ENCODE results near the gene CCDC69. TPM values are rescaled to one million over a fixed set of nuclear protein-coding genes. Genes with fewer than 3 reads are reported as not detected.

The CCDC69 gene
- polyA plus RNA-seq, 2 donors: 24.2 to 32.4 TPM

GRCh38 chr5:151227918-151228447 lies 4.1 kb upstream of the CCDC69 start:
- Histone ChIP-seq H3K4me3 (ENCODE audit: low read depth in 1 of 2, low read length in 2 of 2) (no peak overlapping the region), H3K36me3 (ENCODE audit: control insufficient read depth in 2 of 2, insufficient read depth in 2 of 2, low read length in 1 of 2) (no peaks in the 10 kb centered on the region), H3K9me3 (ENCODE audit: control insufficient read depth in 2 of 2, insufficient read depth in 1 of 2, low read depth in 1 of 2, low read length in 1 of 2) (no peaks in the 10 kb centered on the region), H3K27me3 (ENCODE audit: control insufficient read depth in 1 of 2, insufficient read depth in 2 of 2, low read length in 2 of 2) (no peaks in the 10 kb centered on the region), H3K4me1 (ENCODE audit: control insufficient read depth in 2 of 2, insufficient read depth in 2 of 2, low read length in 1 of 2) (peaks cover 0 to 4% of the 10 kb centered on the region in 2 donors), H3K27ac (ENCODE audit: low read depth in 2 of 2, low read length in 1 of 2) (no peak overlapping the region)
- 91 to 95% methylated on average over 6 of the region's 6 CpGs for WGBS, 2 donors

DNA sequence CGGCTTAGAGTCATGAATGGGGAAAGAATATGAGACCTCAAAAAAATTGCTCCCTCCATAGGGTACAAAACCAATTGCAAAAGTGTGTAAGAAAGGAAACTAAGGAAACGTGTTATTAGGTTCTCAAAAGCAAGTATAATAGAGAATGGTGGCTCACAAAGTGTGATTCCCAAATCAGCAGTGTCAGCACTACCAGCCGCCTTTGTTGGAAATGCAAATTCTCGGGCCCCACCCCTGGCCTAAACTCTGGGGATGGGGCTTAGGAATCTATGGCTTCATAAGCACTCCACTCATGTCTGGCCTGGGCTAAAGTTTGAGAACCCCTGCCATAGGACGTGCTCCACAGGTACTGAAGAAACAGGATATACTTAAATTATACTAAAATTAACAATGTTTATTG lies 1.6 kb upstream of the CCDC69 start:
- Histone ChIP-seq H3K4me3 (ENCODE audit: low read depth in 1 of 2, low read length in 2 of 2) (no peak overlapping the region), H3K27ac (ENCODE audit: low read depth in 2 of 2, low read length in 1 of 2) (no peak overlapping the region), H3K9me3 (ENCODE audit: control insufficient read depth in 2 of 2, insufficient read depth in 1 of 2, low read depth in 1 of 2, low read length in 1 of 2) (no peaks in the 10 kb centered on the region), H3K27me3 (ENCODE audit: control insufficient read depth in 1 of 2, insufficient read depth in 2 of 2, low read length in 2 of 2) (no peaks in the 10 kb centered on the region), H3K4me1 (ENCODE audit: control insufficient read depth in 2 of 2, insufficient read depth in 2 of 2, low read length in 1 of 2) (peaks cover 4 to 14% of the 10 kb centered on the region in 2 donors), H3K36me3 (ENCODE audit: control insufficient read depth in 2 of 2, insufficient read depth in 2 of 2, low read length in 1 of 2) (no peaks in the 10 kb centered on the region)
- WGBS, 2 donors: 81 to 83% methylated on average over 5 of the region's 5 CpGs

DNA sequence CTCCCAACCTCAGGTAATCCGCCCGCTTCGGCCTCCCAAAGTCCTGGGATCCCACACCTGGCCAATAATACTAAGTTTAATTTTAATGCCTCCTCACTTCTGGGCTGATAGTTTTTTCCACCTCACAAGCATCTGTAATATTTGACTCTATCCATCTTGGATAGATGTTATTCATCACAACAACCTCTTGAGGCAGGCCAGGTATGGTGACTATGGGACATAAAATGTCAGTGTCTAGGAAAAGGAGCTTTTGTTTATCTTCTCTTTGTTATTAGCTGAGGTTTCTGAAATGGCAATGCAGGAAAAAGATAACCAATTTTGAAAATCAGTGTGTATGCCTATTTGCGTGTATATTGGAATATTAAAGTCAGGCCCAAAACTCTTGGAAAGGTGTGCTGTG lies 1.2 kb upstream of the CCDC69 start:
- H3K4me1 ChIP-seq (ENCODE audit: control insufficient read depth in 2 of 2, insufficient read depth in 2 of 2, low read length in 1 of 2): peaks cover 4 to 15% of the 10 kb centered on the region in 2 donors
- WGBS, 2 donors: 98% methylated on average over 4 of the region's 4 CpGs
- no peak overlapping the region for H3K4me3 ChIP-seq (ENCODE audit: low read depth in 1 of 2, low read length in 2 of 2)
- H3K27ac ChIP-seq (ENCODE audit: low read depth in 2 of 2, low read length in 1 of 2): no peak overlapping the region
- no peaks in the 10 kb centered on the region for H3K27me3 ChIP-seq (ENCODE audit: control insufficient read depth in 1 of 2, insufficient read depth in 2 of 2, low read length in 2 of 2)
- H3K36me3 ChIP-seq (ENCODE audit: control insufficient read depth in 2 of 2, insufficient read depth in 2 of 2, low read length in 1 of 2): no peaks in the 10 kb centered on the region
- no peaks in the 10 kb centered on the region for H3K9me3 ChIP-seq (ENCODE audit: control insufficient read depth in 2 of 2, insufficient read depth in 1 of 2, low read depth in 1 of 2, low read length in 1 of 2)

GRCh38 chr5:151224372-151224771 lies 480 bp upstream of the CCDC69 start:
- H3K27me3 ChIP-seq (ENCODE audit: control insufficient read depth in 1 of 2, insufficient read depth in 2 of 2, low read length in 2 of 2): no peaks in the 10 kb centered on the region
- H3K4me3 ChIP-seq (ENCODE audit: low read depth in 1 of 2, low read length in 2 of 2): peak overlapping the region in 1 of 2 donors; percentile 92
- no peaks in the 10 kb centered on the region for H3K9me3 ChIP-seq (ENCODE audit: control insufficient read depth in 2 of 2, insufficient read depth in 1 of 2, low read depth in 1 of 2, low read length in 1 of 2)
- peak overlapping the region; percentile 58 to 86 for H3K27ac ChIP-seq (ENCODE audit: low read depth in 2 of 2, low read length in 1 of 2)
- no peaks in the 10 kb centered on the region for H3K36me3 ChIP-seq (ENCODE audit: control insufficient read depth in 2 of 2, insufficient read depth in 2 of 2, low read length in 1 of 2)
- H3K4me1 ChIP-seq (ENCODE audit: control insufficient read depth in 2 of 2, insufficient read depth in 2 of 2, low read length in 1 of 2): peaks cover 4 to 18% of the 10 kb centered on the region in 2 donors
- WGBS, 2 donors: 84 to 85% methylated on average over 6 of the region's 6 CpGs

GRCh38 chr5:151222790-151223446 lies 974 bp downstream of the CCDC69 start:
- Histone ChIP-seq H3K4me3 (ENCODE audit: low read depth in 1 of 2, low read length in 2 of 2) (peak overlapping the region; percentile 77 to 92), H3K4me1 (ENCODE audit: control insufficient read depth in 2 of 2, insufficient read depth in 2 of 2, low read length in 1 of 2) (peaks cover 9 to 22% of the 10 kb centered on the region in 2 donors), H3K27ac (ENCODE audit: low read depth in 2 of 2, low read length in 1 of 2) (peak overlapping the region; percentile 86 to 91), H3K36me3 (ENCODE audit: control insufficient read depth in 2 of 2, insufficient read depth in 2 of 2, low read length in 1 of 2) (no peaks in the 10 kb centered on the region), H3K9me3 (ENCODE audit: control insufficient read depth in 2 of 2, insufficient read depth in 1 of 2, low read depth in 1 of 2, low read length in 1 of 2) (no peaks in the 10 kb centered on the region), H3K27me3 (ENCODE audit: control insufficient read depth in 1 of 2, insufficient read depth in 2 of 2, low read length in 2 of 2) (no peaks in the 10 kb centered on the region)
- 19 to 21% methylated on average over 4 of the region's 4 CpGs for WGBS, 2 donors

DNA sequence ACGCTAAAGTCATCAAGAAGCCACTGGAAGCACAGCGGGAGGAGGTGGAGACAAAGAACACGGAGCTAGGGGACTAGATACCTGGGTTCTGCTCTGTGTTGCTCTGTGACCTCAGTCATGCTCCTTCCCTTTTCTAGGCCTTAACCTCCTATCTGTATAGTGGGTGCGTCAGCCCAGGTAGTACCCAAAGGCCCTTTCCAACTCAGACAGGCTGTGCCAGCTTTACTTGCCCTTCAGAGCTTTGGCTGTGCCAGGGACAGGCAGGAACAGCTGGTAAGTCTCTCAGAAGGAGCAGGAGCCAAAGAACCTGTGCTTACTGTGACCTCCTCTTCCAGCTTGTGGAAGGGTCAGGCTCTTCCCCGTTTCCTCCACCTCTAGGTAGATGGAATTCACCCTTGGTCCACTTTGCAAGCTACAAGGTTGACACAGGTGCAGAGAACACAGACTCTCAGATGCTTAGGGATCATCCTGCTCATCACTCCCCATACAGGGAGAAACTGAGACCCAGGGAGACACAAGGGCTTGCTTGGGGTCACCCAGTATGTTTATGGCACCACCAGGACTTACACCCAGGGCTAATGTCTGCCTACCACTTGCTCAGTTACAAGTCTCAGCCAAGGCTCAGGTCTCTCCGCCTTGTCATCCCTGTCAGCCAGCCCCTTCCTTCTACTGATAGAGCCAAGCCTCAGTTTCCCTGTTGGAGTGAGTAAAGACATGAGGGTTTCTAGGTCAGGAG lies 1.7 kb downstream of the CCDC69 start:
- H3K36me3 ChIP-seq (ENCODE audit: control insufficient read depth in 2 of 2, insufficient read depth in 2 of 2, low read length in 1 of 2): no peaks in the 10 kb centered on the region
- no peaks in the 10 kb centered on the region for H3K9me3 ChIP-seq (ENCODE audit: control insufficient read depth in 2 of 2, insufficient read depth in 1 of 2, low read depth in 1 of 2, low read length in 1 of 2)
- 73 to 79% methylated on average over 6 of the region's 6 CpGs for WGBS, 2 donors
- H3K27me3 ChIP-seq (ENCODE audit: control insufficient read depth in 1 of 2, insufficient read depth in 2 of 2, low read length in 2 of 2): no peaks in the 10 kb centered on the region
- peaks cover 9 to 25% of the 10 kb centered on the region in 2 donors for H3K4me1 ChIP-seq (ENCODE audit: control insufficient read depth in 2 of 2, insufficient read depth in 2 of 2, low read length in 1 of 2)
- peak overlapping the region; percentile 77 to 92 for H3K4me3 ChIP-seq (ENCODE audit: low read depth in 1 of 2, low read length in 2 of 2)
- H3K27ac ChIP-seq (ENCODE audit: low read depth in 2 of 2, low read length in 1 of 2): peak overlapping the region; percentile 86 to 91

- peak overlapping the region in 1 of 2 donors; percentile 92 for H3K4me3 ChIP-seq (ENCODE audit: low read depth in 1 of 2, low read length in 2 of 2)
- H3K9me3 ChIP-seq (ENCODE audit: control insufficient read depth in 2 of 2, insufficient read depth in 1 of 2, low read depth in 1 of 2, low read length in 1 of 2): no peaks in the 10 kb centered on the region
- no peaks in the 10 kb centered on the region for H3K27me3 ChIP-seq (ENCODE audit: control insufficient read depth in 1 of 2, insufficient read depth in 2 of 2, low read length in 2 of 2)
- peak overlapping the region; percentile 86 to 91 for H3K27ac ChIP-seq (ENCODE audit: low read depth in 2 of 2, low read length in 1 of 2)
- peaks cover 9 to 26% of the 10 kb centered on the region in 2 donors for H3K4me1 ChIP-seq (ENCODE audit: control insufficient read depth in 2 of 2, insufficient read depth in 2 of 2, low read length in 1 of 2)
- no peaks in the 10 kb centered on the region for H3K36me3 ChIP-seq (ENCODE audit: control insufficient read depth in 2 of 2, insufficient read depth in 2 of 2, low read length in 1 of 2)
- 56 to 69% methylated on average over 3 of the region's 3 CpGs for WGBS, 2 donors
Observed at GRCh38 chr5:151221574-151221973, 2.3 kb downstream of the CCDC69 start.

DNA sequence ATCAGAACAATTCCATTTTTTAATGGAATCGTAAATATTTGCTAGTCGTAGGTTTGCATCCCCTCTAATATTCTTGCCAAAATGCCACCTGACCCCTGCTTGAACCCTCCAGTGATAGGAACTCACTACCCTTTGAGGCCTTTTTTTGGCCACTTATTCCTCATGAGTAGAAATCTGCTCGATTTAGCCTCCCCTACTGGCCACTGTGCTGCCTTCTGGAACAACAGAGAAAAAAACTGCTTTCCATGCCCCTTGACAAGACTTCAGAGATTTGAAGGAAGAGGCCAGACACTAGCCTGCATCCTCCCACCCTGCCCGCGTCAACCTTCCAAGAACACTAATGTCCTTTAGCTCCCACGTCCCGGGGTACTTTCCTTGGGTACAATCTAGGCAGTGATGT lies 4.1 kb downstream of the CCDC69 start:
- Histone ChIP-seq H3K4me3 (ENCODE audit: low read depth in 1 of 2, low read length in 2 of 2) (no peak overlapping the region), H3K4me1 (ENCODE audit: control insufficient read depth in 2 of 2, insufficient read depth in 2 of 2, low read length in 1 of 2) (peaks cover 9 to 35% of the 10 kb centered on the region in 2 donors), H3K27ac (ENCODE audit: low read depth in 2 of 2, low read length in 1 of 2) (no peak overlapping the region), H3K27me3 (ENCODE audit: control insufficient read depth in 1 of 2, insufficient read depth in 2 of 2, low read length in 2 of 2) (no peaks in the 10 kb centered on the region), H3K36me3 (ENCODE audit: control insufficient read depth in 2 of 2, insufficient read depth in 2 of 2, low read length in 1 of 2) (no peaks in the 10 kb centered on the region), H3K9me3 (ENCODE audit: control insufficient read depth in 2 of 2, insufficient read depth in 1 of 2, low read depth in 1 of 2, low read length in 1 of 2) (no peaks in the 10 kb centered on the region)
- 75 to 76% methylated on average over 7 of the region's 7 CpGs for WGBS, 2 donors

DNA sequence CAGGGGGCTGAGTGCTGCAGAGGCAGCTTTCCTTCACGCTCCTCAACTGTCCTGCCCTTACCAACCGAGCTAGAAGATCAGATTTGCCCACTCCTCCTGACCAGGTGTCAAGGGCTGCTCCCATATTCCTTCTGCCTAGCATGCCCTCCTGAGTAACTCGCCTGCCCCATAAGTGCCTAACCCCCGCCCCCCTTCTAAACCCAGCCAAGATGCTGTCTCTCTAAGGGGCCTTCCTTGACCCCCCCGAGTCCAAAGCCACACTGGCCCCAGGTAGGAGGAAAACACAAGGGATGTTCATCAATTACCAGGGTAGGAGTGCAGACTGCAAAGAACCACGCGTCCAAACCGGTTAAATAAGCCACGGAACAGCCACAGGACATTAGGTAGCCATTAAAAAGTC lies 4.8 kb downstream of the CCDC69 start:
- H3K4me1 ChIP-seq (ENCODE audit: control insufficient read depth in 2 of 2, insufficient read depth in 2 of 2, low read length in 1 of 2): peaks cover 9 to 38% of the 10 kb centered on the region in 2 donors
- H3K27me3 ChIP-seq (ENCODE audit: control insufficient read depth in 1 of 2, insufficient read depth in 2 of 2, low read length in 2 of 2): no peaks in the 10 kb centered on the region
- H3K27ac ChIP-seq (ENCODE audit: low read depth in 2 of 2, low read length in 1 of 2): no peak overlapping the region
- 91 to 92% methylated on average over 9 of the region's 9 CpGs for WGBS, 2 donors
- no peak overlapping the region for H3K4me3 ChIP-seq (ENCODE audit: low read depth in 1 of 2, low read length in 2 of 2)
- H3K9me3 ChIP-seq (ENCODE audit: control insufficient read depth in 2 of 2, insufficient read depth in 1 of 2, low read depth in 1 of 2, low read length in 1 of 2): no peaks in the 10 kb centered on the region
- H3K36me3 ChIP-seq (ENCODE audit: control insufficient read depth in 2 of 2, insufficient read depth in 2 of 2, low read length in 1 of 2): no peaks in the 10 kb centered on the region

All from esophagus (tissue), 2 donors.